Thyroid gland (tissue), 4 donors: Measurements from ENCODE around the gene CISD1. TPM values are rescaled to one million over a fixed set of nuclear protein-coding genes. Genes with fewer than 3 reads are reported as not detected.

ENCODE experiments used
- DNase-seq, 2 donors: peaks; one replicate each; pipeline ENCODE4 v3.0.0-alpha.2; 2019
- H3K27ac ChIP-seq, 3 donors: fragments of 200-600 bp; sonication (generic); 1 replicate in 2 of 3; 2 replicates in 1 of 3; pipeline ENCODE4 v1.5.1; 2016 to 2019; ENCODE audit warnings: mild to moderate bottlenecking in 1 of 3, moderate library complexity in 1 of 3
- H3K27me3 ChIP-seq: fragments of 200-600 bp; sonication (generic); one replicate; pipeline ENCODE4 v1.5.1; 2019
- H3K36me3 ChIP-seq, 2 donors: fragments of 200-600 bp; sonication (generic); one replicate each; pipeline ENCODE4 v1.5.1; 2016 to 2019
- H3K4me1 ChIP-seq, 2 donors: fragments of 200-600 bp; sonication (generic); one replicate each; pipeline ENCODE4 v1.5.1; 2017 to 2019
- H3K4me3 ChIP-seq, 3 donors: fragments of 200-600 bp; sonication (generic); replicated peaks in 1 of 3; 1 replicate in 2 of 3; 2 replicates in 1 of 3; pipeline ENCODE4 v1.5.1; 2016; ENCODE audit warnings: mild to moderate bottlenecking in 1 of 3
- H3K9me3 ChIP-seq: fragments of 200-600 bp; sonication (generic); one replicate; pipeline ENCODE4 v1.5.1; 2017
- POLR2A ChIP-seq, 2 donors: fragments of 450-650 bp; IDR thresholded peaks; one replicate each; pipeline ENCODE4 v1.6.1; 2017; ENCODE audit warnings: antibody characterized with exemption in 2 of 2, mild to moderate bottlenecking in 2 of 2, moderate library complexity in 1 of 2
- WGBS, 2 donors: methylation state at CpG; one replicate each; pipeline ENCODE4 v1.1.5; 2017; 5-methylcytosine and 5-hydroxymethylcytosine counted together
- intact Hi-C: fragments of 100-400 bp; cut with DNase I; formaldehyde crosslinking; loops from one replicate; pipeline ENCODE4 v1.15.1; 2023
- total RNA-seq, 4 donors: library from RNA; depleted of rRNA; stranded (reverse); fragments of >200 nt; gene quantifications; one replicate each; pipeline ENCODE4 v1.2.3, GENCODE V29; 2016
- TF ChIP-seq, protein P1 (sequence below), 6 experiments: fragments of 200-600 bp in 3 of 6; fragments of 450-650 bp in 3 of 6; sonication (generic) in 3 of 6; IDR thresholded peaks; one replicate each; pipeline ENCODE4 v1.5.1; 2016 to 2019; ENCODE audit warnings: antibody characterized with exemption in 6 of 6, mild to moderate bottlenecking in 2 of 6, inconsistent platforms in 1 of 6, moderate library complexity in 1 of 6

The CISD1 gene
- total RNA-seq, 4 donors from 2014 or later = 12.1 to 32.4 (median 29.0) TPM

- Histone ChIP-seq H3K27ac (no peak overlapping the region), H3K27me3 (no peaks in the 10 kb centered on the region), H3K36me3 (peaks cover 0 to 4% of the 10 kb centered on the region in 2 donors), H3K4me1 (peaks cover 0 to 7% of the 10 kb centered on the region in 2 donors), H3K9me3 (no peaks in the 10 kb centered on the region), H3K4me3 (no peak overlapping the region)
- no peak for DNase-seq
- 92 to 95% methylated on average over 2 of the region's 2 CpGs for WGBS, 2 donors
- intact Hi-C loops = no loop called here
- TF ChIP-seq, protein P1, sequence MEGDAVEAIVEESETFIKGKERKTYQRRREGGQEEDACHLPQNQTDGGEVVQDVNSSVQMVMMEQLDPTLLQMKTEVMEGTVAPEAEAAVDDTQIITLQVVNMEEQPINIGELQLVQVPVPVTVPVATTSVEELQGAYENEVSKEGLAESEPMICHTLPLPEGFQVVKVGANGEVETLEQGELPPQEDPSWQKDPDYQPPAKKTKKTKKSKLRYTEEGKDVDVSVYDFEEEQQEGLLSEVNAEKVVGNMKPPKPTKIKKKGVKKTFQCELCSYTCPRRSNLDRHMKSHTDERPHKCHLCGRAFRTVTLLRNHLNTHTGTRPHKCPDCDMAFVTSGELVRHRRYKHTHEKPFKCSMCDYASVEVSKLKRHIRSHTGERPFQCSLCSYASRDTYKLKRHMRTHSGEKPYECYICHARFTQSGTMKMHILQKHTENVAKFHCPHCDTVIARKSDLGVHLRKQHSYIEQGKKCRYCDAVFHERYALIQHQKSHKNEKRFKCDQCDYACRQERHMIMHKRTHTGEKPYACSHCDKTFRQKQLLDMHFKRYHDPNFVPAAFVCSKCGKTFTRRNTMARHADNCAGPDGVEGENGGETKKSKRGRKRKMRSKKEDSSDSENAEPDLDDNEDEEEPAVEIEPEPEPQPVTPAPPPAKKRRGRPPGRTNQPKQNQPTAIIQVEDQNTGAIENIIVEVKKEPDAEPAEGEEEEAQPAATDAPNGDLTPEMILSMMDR (IDR thresholded peaks at IDR 0.05) = no peak
- TF ChIP-seq POLR2A (IDR thresholded peaks at IDR 0.05) = no peak
Measured at GRCh38 chr10:58275261-58275660, 6.3 kb downstream of the CISD1 start.

DNA sequence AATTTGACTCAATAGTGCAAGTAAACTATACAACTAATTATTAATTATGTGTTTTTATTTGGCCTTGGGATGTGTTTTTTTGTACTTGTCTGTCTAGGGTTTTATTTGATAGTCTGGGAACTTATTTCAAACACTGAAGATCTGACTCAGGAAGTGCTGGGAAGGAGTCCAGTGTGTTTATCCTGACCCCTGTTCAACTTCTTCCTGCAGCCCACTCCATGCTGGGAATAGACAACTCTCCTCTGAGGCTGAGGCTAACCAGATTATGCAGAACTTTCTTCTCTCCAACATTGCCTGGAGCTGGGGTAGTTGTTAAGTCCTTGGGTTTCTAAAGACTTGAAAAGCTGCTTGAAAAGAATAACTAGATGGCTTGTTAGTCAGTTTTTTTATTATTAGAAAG lies 6.9 kb downstream of the CISD1 start:
- TF ChIP-seq, protein P1 (IDR thresholded peaks at IDR 0.05) = no peak
- no peak for TF ChIP-seq POLR2A (IDR thresholded peaks at IDR 0.05)
- no peaks in the 10 kb centered on the region for H3K9me3 ChIP-seq
- H3K27me3 ChIP-seq = no peaks in the 10 kb centered on the region
- H3K27ac ChIP-seq = no peak overlapping the region
- intact Hi-C loops = no loop called here
- H3K36me3 ChIP-seq = peaks cover 0 to 4% of the 10 kb centered on the region in 2 donors
- H3K4me1 ChIP-seq = peaks cover 0 to 8% of the 10 kb centered on the region in 2 donors
- DNase-seq = no peak
- H3K4me3 ChIP-seq = no peak overlapping the region

DNA sequence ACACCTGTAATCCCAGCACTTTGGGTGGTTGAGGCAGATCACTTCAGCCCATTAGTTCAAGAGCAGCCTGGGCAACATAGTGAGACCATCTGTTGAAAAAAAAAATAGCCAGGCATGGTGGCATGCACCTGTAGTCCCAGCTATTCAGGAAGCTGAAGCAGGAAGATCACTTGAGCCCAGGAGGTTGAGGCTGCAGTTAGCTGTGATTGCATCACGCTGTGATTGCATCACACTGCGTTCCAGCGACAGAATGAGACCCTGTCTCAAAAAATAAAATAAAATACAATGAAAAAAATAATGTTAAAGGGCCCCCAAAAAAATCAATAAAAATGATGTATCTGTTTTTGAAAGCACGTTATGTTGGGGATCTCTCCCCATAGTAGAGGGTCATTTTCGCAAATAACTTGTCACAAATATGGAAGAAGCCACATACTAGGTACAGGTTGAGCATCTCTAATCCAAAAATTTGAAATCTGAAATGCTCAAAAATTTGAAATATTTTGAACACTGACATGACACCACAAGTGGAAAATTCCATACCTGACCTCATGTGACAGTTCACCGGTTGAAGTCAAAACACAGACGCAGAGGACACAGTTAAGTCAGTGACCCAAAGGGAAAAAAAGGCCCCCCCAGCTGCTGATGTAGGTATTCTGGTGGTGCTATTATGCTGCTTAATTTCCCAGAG lies 9.5 kb downstream of the CISD1 start:
- no peak overlapping the region for H3K27ac ChIP-seq
- H3K27me3 ChIP-seq = no peaks in the 10 kb centered on the region
- H3K9me3 ChIP-seq = no peaks in the 10 kb centered on the region
- H3K36me3 ChIP-seq = peaks cover 0 to 4% of the 10 kb centered on the region in 2 donors
- H3K4me3 ChIP-seq = no peak overlapping the region
- intact Hi-C loops = no loop called here
- TF ChIP-seq, protein P1 (IDR thresholded peaks at IDR 0.05) = no peak
- no peak for TF ChIP-seq POLR2A (IDR thresholded peaks at IDR 0.05)
- peaks cover 0 to 10% of the 10 kb centered on the region in 2 donors for H3K4me1 ChIP-seq
- 86 to 92% methylated on average over 7 of the region's 7 CpGs for WGBS, 2 donors
- no peak for DNase-seq

DNA sequence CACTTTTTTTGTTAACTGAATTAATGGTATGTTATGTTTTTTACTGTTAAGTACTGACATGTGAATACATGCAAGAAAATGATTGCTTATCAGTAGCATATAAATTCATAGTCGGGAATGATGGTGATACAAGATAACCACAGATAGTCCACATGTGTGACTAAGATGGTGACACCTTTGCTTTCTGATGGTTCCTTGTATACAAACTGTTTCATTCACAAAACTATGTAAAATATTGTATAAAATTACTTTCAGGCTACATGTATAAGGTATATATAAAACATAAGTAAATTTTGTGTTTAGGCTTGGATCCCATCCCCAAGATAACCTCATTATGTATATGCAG lies 10.0 kb downstream of the CISD1 start:
- Histone ChIP-seq H3K27ac (no peak overlapping the region), H3K27me3 (no peaks in the 10 kb centered on the region), H3K36me3 (peaks cover 0 to 4% of the 10 kb centered on the region in 2 donors), H3K4me1 (peaks cover 0 to 10% of the 10 kb centered on the region in 2 donors), H3K9me3 (no peaks in the 10 kb centered on the region), H3K4me3 (no peak overlapping the region)
- DNase-seq = no peak
- intact Hi-C loops = no loop called here
- TF ChIP-seq, protein P1 (IDR thresholded peaks at IDR 0.05) = no peak
- no peak for TF ChIP-seq POLR2A (IDR thresholded peaks at IDR 0.05)
- WGBS, 2 donors = 91 to 95% methylated on average over 1 of the region's 1 CpG

GRCh38 chr10:58280477-58280876 lies 11.5 kb downstream of the CISD1 start:
- intact Hi-C loops = no loop called here
- no peaks in the 10 kb centered on the region for H3K9me3 ChIP-seq
- H3K36me3 ChIP-seq = peaks cover 0 to 4% of the 10 kb centered on the region in 2 donors
- 92 to 93% methylated on average over 3 of the region's 3 CpGs for WGBS, 2 donors
- no peaks in the 10 kb centered on the region for H3K27me3 ChIP-seq
- DNase-seq = no peak
- TF ChIP-seq, protein P1 (IDR thresholded peaks at IDR 0.05) = no peak
- no peak for TF ChIP-seq POLR2A (IDR thresholded peaks at IDR 0.05)
- peaks cover 0 to 4% of the 10 kb centered on the region in 2 donors for H3K4me1 ChIP-seq
- H3K4me3 ChIP-seq = no peak overlapping the region
- no peak overlapping the region for H3K27ac ChIP-seq
